Measurements from ENCODE around the gene ELL. TPM values are rescaled to one million over a fixed set of nuclear protein-coding genes. Genes with fewer than 3 reads are reported as not detected.

The ELL gene
- total RNA-seq, 1 experiment from 2014 or later: 14.6 TPM

- H3K9me3 ChIP-seq (ENCODE audit: insufficient read depth, low read depth): no peaks in the 10 kb centered on the region
Measured at GRCh38 chr19:18445262-18445948, 76.5 kb downstream of the ELL start.

GRCh38 chr19:18444513-18444912 lies 77.4 kb downstream of the ELL start:
- peaks cover 11% of the 10 kb centered on the region for H4K20me1 ChIP-seq (ENCODE audit: insufficient read depth)

More at GRCh38 chr19:18445262-18445948, 76.5 kb downstream of the ELL start:
- intact Hi-C loops (cut with micrococcal nuclease; ENCODE audit: unreplicated experiment): no loop called here
- no peak for DNase-seq
- ChIA-PET POLR2A (ENCODE audit: unreplicated experiment) (no interaction called here), CTCF (interaction anchor here (0.7 kb wide), 1 partner anchor 406 kb away, joined by 5 read pairs; no protein-coding TSS in a partner anchor)
- H3K27ac ChIP-seq: no peak overlapping the region
- peaks cover 17% of the 10 kb centered on the region for H4K20me1 ChIP-seq (ENCODE audit: insufficient read depth)
- H3K27me3 ChIP-seq (ENCODE audit: insufficient read depth, low read depth): no peaks in the 10 kb centered on the region
- H3K79me2 ChIP-seq (ENCODE audit: low read depth): no peaks in the 10 kb centered on the region
- H3K4me1 ChIP-seq (replicated peaks; ENCODE audit: insufficient read depth): peaks cover 30% of the 10 kb centered on the region
- H3K9me2 ChIP-seq (ENCODE audit: insufficient read depth): no peaks in the 10 kb centered on the region
- no TSS peak for BruUV-seq (replicated peaks)
- no peak overlapping the region for H2AFZ ChIP-seq
- no peak overlapping the region for H3K4me2 ChIP-seq
- TF ChIP-seq EZH2 (IDR thresholded peaks at IDR 0.05; ENCODE audit: low read depth): no peak
- no peak for TF ChIP-seq CTCF (conservative IDR thresholded peaks at IDR 0.05)
- H3K4me3 ChIP-seq: no peak overlapping the region
- peaks cover 40% of the 10 kb centered on the region for H3F3A ChIP-seq (ENCODE audit: insufficient read depth, low read depth)
- no peaks in the 10 kb centered on the region for H3K36me3 ChIP-seq (ENCODE audit: low read depth)

GRCh38 chr19:18443831-18444230 lies 78.0 kb downstream of the ELL start:
- ChIA-PET CTCF (no interaction called here), POLR2A (ENCODE audit: unreplicated experiment) (no interaction called here)
- Histone ChIP-seq H4K20me1 (ENCODE audit: insufficient read depth) (peaks cover 6% of the 10 kb centered on the region), H3K4me1 (replicated peaks; ENCODE audit: insufficient read depth) (peaks cover 38% of the 10 kb centered on the region), H3F3A (ENCODE audit: insufficient read depth, low read depth) (peaks cover 55% of the 10 kb centered on the region), H3K36me3 (ENCODE audit: low read depth) (no peaks in the 10 kb centered on the region), H3K4me2 (no peak overlapping the region), H2AFZ (no peak overlapping the region), H3K27me3 (ENCODE audit: insufficient read depth, low read depth) (no peaks in the 10 kb centered on the region), H3K4me3 (no peak overlapping the region), H3K9me3 (ENCODE audit: insufficient read depth, low read depth) (no peaks in the 10 kb centered on the region), H3K79me2 (ENCODE audit: low read depth) (no peaks in the 10 kb centered on the region), H3K9me2 (ENCODE audit: insufficient read depth) (no peaks in the 10 kb centered on the region), H3K27ac (no peak overlapping the region)
- intact Hi-C loops (cut with micrococcal nuclease; ENCODE audit: unreplicated experiment): no loop called here
- no peak for TF ChIP-seq CTCF (conservative IDR thresholded peaks at IDR 0.05)
- TF ChIP-seq EZH2 (IDR thresholded peaks at IDR 0.05; ENCODE audit: low read depth): no peak
- no TSS peak for BruUV-seq (replicated peaks)
- DNase-seq: no peak

More at GRCh38 chr19:18444513-18444912, 77.4 kb downstream of the ELL start:
- BruUV-seq (replicated peaks): no TSS peak
- Histone ChIP-seq H3K4me2 (no peak overlapping the region), H3K4me1 (replicated peaks; ENCODE audit: insufficient read depth) (peaks cover 31% of the 10 kb centered on the region), H3K9me3 (ENCODE audit: insufficient read depth, low read depth) (no peaks in the 10 kb centered on the region), H3K27me3 (ENCODE audit: insufficient read depth, low read depth) (no peaks in the 10 kb centered on the region), H3K9me2 (ENCODE audit: insufficient read depth) (no peaks in the 10 kb centered on the region), H3K36me3 (ENCODE audit: low read depth) (no peaks in the 10 kb centered on the region), H3K27ac (no peak overlapping the region), H3F3A (ENCODE audit: insufficient read depth, low read depth) (peaks cover 49% of the 10 kb centered on the region), H3K4me3 (no peak overlapping the region), H3K79me2 (ENCODE audit: low read depth) (no peaks in the 10 kb centered on the region), H2AFZ (no peak overlapping the region)
- CTCF ChIA-PET: interaction anchor here (0.6 to 0.7 kb wide), 2 partner anchors 184 to 407 kb away, joined by 5 to 6 read pairs; no protein-coding TSS in a partner anchor
- POLR2A ChIA-PET (ENCODE audit: unreplicated experiment): no interaction called here
- no peak for TF ChIP-seq CTCF (conservative IDR thresholded peaks at IDR 0.05)
- no peak for TF ChIP-seq EZH2 (IDR thresholded peaks at IDR 0.05; ENCODE audit: low read depth)
- no peak for DNase-seq
- intact Hi-C loops (cut with micrococcal nuclease; ENCODE audit: unreplicated experiment): no loop called here
